Measurements from ENCODE around the gene COL19A1.
A peak's percentile ranks its signal among the peaks of the same experiment; 100 is the strongest.
"Not testable (repeated sequence)": the region's sequence is repeated elsewhere in the genome, so short reads cannot be mapped to it uniquely, and the experiment has no call there.

COL19A1 gene

GRCh38 chr6:69900869-69901268 is 34.5 kb downstream of the COL19A1 start:
- no peak for DNase-seq (ENCODE audit: low spot score)

GRCh38 chr6:69901361-69901760 is 35.0 kb downstream of the COL19A1 start:
- no peak for DNase-seq (ENCODE audit: low spot score)

GRCh38 chr6:69907981-69908498 is 41.7 kb downstream of the COL19A1 start:
- no peak for DNase-seq (ENCODE audit: low spot score)

- DNase-seq (ENCODE audit: low spot score) = no peak
Observed at GRCh38 chr6:69913361-69913760, 47.0 kb downstream of the COL19A1 start.

- no peak for DNase-seq (ENCODE audit: low spot score)
Observed at GRCh38 chr6:69914015-69914485, 47.7 kb downstream of the COL19A1 start.

- DNase-seq (ENCODE audit: low spot score) = no peak
Observed at GRCh38 chr6:69915346-69915745, 49.0 kb downstream of the COL19A1 start.

- DNase-seq (ENCODE audit: low spot score) = peak; percentile 49
Observed at GRCh38 chr6:69917834-69918233, 51.5 kb downstream of the COL19A1 start.

GRCh38 chr6:69918813-69919475 is 52.6 kb downstream of the COL19A1 start:
- no peak for DNase-seq (ENCODE audit: low spot score)

- not testable (repeated sequence) for DNase-seq (ENCODE audit: low spot score)
Observed at GRCh38 chr6:69921066-69921465, 54.7 kb downstream of the COL19A1 start.

GRCh38 chr6:69921611-69922010 is 55.3 kb downstream of the COL19A1 start:
- not testable (repeated sequence) for DNase-seq (ENCODE audit: low spot score)

- no peak for DNase-seq (ENCODE audit: low spot score)
Observed at GRCh38 chr6:69926745-69927144, 60.4 kb downstream of the COL19A1 start.

GRCh38 chr6:69933239-69933638 is 66.9 kb downstream of the COL19A1 start:
- no peak for DNase-seq (ENCODE audit: low spot score)

- no peak for DNase-seq (ENCODE audit: low spot score)
Observed at GRCh38 chr6:69935079-69935478, 68.7 kb downstream of the COL19A1 start.

- DNase-seq (ENCODE audit: low spot score) = peak; percentile 11
Observed at GRCh38 chr6:69936674-69937363, 70.5 kb downstream of the COL19A1 start.

GRCh38 chr6:69937402-69938136 is 71.2 kb downstream of the COL19A1 start:
- no peak for DNase-seq (ENCODE audit: low spot score)

- DNase-seq (ENCODE audit: low spot score) = no peak
Observed at GRCh38 chr6:69942485-69942884, 76.1 kb downstream of the COL19A1 start.

- no peak for DNase-seq (ENCODE audit: low spot score)
Observed at GRCh38 chr6:69945192-69945591, 78.8 kb downstream of the COL19A1 start.

GRCh38 chr6:69948479-69949114 is 82.2 kb downstream of the COL19A1 start:
- no peak for DNase-seq (ENCODE audit: low spot score)

- DNase-seq (ENCODE audit: low spot score) = no peak
Observed at GRCh38 chr6:69953491-69953890, 87.1 kb downstream of the COL19A1 start.

GRCh38 chr6:69954733-69955132 is 88.4 kb downstream of the COL19A1 start:
- no peak for DNase-seq (ENCODE audit: low spot score)

- no peak for DNase-seq (ENCODE audit: low spot score)
Observed at GRCh38 chr6:69957985-69958559, 91.7 kb downstream of the COL19A1 start.

GRCh38 chr6:69958978-69959377 is 92.6 kb downstream of the COL19A1 start:
- no peak for DNase-seq (ENCODE audit: low spot score)
